ENCODE data around the gene EGLN3.

EGLN3 gene

DNA sequence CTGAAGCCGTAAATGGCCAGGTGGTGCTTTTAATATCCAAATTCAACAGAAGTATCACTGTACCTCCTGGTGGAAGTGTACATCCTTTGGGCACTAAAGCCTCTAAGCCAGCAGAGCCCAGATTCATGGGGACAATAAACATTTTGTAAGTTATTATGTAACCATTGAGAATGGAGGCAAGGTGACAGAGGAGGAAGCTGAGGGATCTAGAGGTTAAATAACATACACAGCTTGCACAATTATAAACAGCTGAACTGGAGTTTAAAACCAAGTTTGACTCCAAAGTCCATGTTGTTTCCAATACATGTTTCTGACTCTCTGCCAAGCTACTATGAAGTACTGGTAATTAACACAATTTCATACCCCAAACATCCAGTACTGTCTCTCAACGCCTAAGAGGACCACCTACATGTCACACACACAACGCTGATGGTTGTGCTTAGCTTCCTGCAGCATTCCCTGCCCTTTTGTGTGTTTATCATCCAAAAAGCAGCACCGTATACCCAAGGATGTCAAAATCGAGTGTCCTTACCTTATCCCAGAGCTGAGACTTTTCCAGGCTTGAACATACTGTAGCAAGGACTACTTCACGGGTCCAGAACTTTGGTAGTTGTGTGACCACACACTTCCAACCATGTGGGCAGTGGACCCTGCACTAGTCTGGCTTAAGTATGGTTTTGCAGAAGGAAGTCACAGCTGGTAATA is 41.3 kb downstream of the EGLN3 start:
- ATAC-seq, result no peak

DNA sequence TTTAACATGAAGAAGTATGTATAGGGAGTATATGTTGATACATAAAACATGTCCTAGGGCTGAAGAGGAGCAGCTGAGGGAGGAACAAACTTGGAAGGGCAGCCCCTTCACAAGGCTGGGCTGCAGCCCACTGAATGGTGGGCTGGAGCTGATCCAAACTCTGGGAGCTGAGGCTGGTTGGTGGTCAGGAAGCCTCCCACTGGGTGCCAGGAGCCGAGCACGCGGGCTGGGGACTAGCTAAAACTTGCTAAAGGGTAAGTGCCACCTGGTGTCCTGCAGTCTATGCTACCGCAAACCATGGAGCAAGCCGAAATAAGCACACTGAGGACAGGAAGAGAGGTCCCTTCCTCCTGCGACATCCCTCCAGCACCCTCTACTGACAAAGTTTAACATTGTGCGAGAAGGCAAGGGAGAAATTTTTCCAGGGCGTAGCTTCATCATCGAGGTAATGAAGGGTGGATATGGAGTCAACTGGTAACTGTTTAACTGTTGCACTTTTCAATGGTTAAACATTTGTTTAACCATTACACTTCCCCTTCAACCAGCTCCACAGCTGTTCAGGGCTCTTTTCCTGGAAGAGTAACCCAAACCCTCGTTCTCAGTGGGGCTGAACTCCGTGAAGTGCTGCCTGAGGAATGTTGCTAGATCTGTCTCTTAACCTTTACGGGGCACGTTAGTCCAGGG is 42.2 kb downstream of the EGLN3 start:
- no peak for ATAC-seq

DNA sequence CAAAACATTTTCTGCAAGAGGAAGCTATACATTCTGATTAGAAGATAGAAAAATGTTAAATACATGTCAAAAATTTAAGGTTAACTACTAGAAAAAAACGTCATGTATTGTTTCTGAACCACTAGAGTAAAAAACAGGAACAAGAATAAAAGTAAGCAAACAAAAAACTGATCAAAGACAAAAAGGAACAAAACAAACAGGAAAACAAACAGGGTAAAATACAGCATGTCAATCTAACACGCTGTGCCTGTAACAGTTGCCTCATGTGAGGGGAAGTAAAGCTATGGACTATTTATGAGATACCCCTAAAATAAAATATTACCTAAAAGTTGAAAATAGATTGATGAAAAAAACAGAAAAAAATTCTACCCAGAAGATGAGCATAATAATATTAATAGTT is 43.9 kb downstream of the EGLN3 start:
- no peak for ATAC-seq

DNA sequence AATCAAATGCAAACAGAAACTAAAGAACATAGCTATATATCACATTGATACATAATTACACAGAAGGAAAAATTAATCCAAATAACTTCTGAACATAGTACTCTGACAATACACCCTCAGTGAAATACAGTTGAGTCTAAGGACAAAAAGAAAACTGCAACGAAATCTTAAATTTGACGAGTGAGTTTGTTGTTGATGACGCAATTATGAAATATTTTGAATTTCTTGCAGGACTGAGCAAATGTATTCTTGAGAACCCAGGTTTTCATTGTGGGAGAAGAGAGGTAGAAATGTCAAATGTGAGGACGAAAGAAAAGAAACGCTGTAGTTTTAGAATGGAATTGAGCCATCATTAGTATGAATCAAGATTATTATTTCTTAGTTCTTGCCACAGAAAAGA is 46.3 kb downstream of the EGLN3 start:
- ATAC-seq, result no peak

DNA sequence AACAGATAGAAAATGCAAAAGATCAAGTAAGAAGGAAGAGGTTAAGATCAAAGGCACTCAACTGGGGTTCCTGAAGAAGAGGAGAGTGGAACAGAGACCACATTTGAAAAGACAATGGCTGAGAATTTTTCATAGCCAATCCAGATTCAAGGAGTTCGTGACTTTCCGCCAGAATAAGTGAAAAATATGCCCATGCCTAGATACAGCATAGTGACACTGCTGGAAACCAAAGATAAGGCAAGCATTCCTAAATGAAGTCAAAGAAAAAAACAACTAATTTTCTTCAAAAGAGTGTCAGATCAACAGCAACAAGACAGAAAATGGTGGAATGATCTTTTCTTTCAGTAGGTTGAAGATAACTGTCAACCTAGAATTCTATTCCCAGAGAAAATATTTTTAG is 47.5 kb downstream of the EGLN3 start:
- no peak for ATAC-seq

DNA sequence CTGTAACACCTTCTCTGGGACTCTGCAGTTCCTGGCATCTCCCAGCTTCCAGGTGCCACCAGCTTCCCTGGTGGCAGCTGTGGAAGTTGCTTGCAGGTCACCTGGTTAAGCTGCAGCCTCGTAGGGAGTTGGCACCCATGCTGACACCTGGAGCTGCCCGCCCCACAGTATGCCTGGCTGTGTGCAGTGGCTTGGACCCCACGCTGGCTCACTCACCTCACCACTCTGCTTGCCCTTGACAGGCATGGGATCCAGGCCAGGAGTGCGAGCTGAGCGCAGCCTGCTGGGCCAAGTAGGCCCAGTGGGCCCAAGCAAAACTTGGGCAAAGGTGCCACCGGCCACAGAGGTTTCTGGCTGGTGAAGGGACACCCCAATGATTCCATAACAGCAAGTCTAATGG is 48.5 kb downstream of the EGLN3 start:
- ATAC-seq, result no peak

DNA sequence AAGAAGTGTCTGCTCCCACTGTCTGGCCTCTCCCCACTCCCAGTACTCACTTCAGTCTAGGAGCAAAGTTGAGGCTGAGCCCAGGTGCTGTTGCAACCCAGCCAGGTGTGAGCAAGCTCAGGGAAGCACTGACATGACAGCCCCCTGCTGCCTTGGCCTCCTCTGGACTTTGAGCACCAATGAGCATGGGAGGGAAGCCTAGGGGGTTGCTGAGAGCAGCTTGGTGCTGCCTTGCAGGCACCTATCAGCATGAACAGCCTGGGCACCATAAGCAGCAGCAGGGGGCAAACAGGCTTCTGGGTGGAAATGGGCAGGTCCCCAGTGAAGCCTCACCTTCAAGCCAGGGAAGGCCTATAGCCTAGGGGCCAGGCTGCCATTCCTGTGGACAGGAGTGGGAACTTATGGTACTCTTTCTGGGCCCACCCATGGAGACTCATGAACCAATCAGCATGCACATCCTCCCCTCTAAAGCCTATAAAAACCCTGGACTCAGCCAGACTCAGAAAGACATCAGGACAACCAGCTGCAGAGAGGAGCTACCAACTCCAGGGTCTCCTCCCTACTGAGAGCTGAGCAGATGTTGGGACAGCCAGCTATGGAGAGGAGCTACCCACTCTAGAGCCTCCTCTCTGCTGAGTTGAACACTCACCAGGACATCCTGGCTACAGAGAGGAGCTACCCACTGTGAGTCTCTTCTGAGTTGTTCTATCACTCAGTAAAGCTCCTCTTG is 49.3 kb downstream of the EGLN3 start:
- ATAC-seq, result no peak

DNA sequence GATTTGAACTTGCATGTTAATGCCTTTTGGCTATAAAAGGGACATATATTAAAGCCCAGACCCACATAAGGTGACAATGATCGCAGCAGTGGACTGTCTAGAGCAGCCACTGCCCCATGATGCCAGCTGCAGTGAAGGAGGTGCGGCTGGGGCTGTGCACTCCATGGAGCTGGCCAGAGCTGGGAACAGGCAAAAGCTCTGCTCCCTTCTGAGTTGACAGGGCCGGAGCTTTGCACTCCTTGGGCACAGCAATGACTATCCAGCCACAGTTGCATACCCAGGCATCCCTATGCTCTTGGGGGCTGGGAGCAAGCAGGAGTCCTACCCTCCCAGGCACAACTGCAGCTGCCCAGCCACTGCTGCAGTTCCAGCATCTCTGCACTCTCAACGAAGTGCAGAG is 50.2 kb downstream of the EGLN3 start:
- no peak for ATAC-seq

DNA sequence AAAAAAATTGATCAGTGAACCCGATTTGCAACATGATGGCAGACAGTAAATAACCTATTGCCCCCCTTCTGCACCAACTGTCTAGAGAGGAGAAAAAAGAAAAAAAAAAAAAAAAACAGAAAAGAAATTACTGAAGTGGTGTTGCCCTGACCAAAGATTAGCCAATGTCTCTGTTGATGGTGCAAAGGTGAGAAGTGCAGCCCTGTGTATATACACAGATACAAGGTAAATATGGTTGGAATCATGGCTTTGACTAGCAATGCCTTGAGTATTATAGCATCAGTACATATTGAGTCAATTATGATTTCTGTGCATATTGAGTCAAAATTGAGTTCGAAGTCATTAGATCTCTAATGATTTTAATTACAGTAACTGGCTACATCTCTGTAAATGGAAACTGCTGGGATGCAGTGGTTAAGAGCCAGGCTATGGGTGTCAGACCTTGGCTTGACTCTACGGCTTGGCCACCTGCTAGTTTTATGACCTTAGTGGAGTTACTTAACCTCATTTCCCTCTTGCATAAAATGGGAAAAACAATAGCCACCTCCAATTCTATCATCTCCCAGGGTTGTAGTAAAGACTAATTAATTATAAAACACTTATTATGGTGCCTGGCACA is 51.0 kb downstream of the EGLN3 start:
- no peak for ATAC-seq

DNA sequence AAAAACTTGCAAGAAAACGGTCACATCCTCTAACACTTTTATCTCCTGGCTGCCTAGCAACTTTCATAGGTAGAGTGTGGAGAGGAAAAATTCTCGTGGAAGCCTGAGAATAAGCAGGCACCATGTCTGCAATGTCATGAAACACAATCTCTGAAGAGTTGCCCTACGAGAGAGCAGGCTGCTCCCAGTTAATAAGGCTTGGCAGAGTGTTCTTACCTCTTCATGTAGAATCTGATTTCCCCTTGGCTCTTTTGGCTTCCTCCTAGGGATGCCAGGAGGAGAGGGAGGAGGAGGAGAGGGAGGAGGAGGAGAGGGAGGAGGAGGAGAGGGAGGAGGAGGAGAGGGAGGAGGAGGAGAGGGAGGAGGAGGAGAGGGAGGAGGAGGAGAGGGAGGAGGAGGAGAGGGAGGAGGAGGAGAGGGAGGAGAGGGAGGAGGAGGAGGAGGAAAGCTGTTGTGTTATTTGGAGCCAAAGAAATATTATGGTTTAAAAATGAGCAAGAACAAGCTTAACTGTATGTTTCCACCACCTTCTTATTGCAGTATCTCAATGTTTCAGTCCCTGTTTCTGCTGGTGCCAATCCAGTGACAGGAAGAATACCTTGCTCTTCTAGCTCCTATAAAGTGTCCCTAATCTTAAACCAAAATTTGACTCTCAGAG is 52.9 kb downstream of the EGLN3 start:
- no peak for ATAC-seq

DNA sequence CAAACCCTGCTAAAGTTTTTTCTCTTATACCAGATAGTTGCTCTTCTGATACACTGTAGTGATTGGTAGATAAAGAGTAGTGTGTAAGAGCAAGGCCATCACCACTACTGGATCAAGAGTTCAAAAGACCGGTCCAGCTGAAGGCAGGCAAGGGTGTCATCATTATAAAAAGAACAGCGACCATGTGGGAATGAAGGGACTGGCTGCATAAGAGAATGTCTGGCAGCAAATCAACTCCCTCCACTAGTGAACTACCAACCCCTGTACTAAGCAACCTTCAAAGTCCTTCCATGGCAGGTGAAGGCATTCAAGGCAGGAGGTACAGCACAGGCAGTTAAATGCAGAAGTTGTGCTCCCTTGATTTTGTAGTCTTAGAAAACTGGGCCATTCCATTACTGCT is 53.5 kb downstream of the EGLN3 start:
- no peak for ATAC-seq

DNA sequence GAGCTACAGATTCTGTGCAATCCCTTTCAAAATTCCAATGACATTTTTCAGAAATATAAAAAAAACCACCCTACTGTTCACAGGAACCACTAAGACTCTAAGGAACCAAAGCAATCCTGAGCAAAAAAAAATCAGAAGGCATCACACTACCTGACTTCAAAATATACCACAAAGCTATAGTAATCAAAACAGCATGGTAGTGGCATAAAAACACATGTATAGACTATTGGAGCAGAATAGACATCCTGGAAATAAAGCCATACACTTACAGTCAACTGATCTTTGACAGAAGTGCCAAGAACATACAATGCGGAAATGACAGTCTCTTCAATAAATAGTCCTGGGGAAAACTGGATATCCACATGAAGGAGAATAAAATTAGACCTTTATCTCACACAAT is 56.5 kb downstream of the EGLN3 start:
- no peak for ATAC-seq

DNA sequence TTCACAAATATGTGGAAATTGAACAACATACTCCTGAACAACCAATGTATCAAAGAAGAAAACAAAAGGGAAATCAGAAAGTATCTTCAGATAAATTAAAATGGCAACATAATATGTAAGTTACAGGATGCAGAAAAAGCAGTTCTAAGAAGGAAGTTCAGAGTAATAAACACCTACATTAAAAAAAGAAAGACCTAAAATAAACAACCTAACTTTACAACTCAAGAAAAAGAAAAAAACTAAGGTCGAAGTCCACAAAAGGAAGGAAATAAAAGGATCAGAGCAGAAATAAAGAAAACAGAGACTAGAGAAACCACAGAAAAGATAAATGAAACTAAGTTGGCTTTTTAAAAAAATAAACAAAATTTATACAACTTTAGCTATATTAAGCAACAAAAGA is 59.2 kb downstream of the EGLN3 start:
- ATAC-seq, result no peak

DNA sequence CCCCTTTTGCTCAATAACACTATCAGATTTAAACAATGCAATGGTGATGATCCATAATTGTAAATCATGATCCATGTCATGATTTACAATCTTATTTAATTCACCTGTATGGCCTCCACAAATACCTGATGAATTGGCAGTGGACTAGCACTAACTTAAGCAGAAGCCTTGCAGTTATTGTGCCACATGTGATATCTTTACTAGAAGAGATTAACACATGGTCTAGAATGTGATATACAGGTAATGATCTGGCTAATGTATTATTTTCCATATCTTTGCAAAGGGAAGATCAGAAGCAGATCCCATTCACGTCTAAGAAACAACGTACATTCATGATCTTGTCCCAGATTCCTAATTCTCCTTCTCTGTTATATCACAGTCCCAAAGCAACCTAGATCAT is 66.0 kb downstream of the EGLN3 start:
- ATAC-seq, result no peak

DNA sequence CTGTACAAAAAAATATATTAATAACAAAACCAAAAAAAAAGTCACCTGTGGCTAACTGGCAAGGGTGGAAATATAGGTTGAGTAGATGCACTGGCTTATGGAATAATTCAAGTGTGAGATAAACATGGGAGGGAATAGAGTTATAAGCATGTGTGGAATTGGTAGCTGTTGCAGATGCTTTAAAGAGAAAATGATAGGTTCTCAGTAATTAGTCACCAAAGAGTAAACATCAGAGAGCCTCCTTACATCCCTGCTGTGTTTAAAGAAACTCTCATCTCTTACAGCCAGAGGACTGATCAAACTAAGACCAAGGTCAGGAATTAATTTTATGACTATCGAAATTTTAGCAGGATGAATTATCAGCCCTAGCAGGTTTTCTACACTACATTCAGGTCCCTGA is 70.5 kb downstream of the EGLN3 start:
- ATAC-seq, result no peak

DNA sequence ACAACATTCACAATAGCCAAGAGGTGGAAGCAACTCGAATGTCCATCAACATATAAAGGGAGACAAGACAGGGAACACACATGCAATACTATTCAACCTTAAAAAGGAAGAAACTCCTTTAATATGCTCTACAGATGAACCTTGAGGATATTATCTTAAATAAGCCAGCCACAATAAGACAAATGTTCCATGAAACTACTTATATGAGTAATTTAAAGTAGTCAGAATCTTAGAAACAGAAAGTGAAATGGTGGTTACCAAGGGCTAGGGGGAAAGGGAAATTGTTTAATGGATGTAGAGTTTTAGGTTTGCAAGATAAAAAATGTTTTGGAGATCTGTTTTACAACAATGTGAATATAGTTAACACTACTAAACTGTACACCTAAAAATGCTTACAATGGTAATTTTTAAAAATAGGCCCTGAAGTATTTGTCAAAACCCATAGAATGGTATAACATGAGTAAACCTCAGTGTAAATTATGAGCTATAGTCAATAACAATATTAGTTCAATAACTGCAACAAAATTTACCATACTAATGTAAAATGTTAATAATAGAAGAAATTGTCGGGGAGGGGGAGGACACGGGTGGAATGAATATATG is 71.1 kb downstream of the EGLN3 start:
- ATAC-seq, result no peak

DNA sequence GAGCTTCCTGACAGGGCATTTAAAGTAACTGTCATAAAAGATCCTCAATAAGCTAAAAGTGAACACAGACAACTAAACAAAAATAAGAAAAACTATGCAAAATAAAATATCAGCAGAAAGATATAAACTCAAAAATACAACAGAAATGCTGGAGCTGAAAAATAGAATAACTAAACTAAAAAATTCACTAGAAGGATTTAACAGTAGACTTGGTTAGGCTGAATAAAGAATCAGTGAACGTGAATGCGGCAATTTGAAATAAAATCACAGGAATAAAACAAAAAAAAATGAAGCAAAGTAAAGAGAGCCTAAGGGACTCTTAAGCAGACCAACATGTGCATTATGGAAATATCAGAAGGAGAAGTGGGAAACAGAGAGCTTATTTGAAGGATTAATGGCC is 74.6 kb downstream of the EGLN3 start:
- no peak for ATAC-seq

Data from activated CD4-positive, CD25-positive, alpha-beta regulatory T cell treated with anti-CD3 and anti-CD28 coated beads, Interleukin-2, amount 50 U/mL, for 24 hours (primary cell).